ENCODE measurements around the gene MYT1. TPM values are rescaled to one million over a fixed set of nuclear protein-coding genes. Genes with fewer than 3 reads are reported as not detected.

MYT1 gene
- total RNA-seq, 3 donors from 2014 or later, result under 0.01 TPM; not detected in 2

DNA sequence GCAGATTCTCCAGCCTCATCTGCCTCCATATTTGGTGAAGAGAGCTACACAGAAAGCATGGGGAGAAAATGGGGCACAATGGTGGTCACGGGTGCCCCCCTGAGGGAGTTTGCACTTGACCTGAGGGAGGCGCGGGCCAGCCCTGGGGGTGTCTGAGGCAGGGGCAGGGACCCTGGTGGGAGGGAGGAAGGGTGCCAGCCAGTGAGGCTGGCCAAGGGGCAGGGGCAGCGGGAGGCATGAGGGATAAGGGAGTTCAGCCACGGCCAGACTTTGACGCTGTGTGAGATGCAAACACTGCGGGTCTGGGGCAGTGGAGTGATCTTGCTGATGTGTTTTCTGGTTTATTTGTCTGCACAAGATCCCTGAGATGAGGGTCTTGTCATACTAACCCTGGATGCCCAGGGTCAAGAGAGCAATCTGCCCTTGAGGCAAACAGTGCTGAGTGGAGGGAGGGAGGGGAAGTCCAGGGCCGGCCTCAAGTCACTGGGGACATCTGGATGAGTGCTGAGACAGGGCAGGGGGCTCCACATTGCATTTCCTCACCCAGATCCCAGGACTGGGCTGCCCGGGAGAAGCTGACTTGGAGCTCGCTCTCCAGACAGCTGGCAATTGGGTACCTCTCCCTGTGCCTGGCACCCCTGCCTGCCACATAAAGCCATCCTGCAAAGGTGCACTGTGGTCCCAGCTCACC is 82.5 kb downstream of the MYT1 start:
- Histone ChIP-seq H3K36me3 (no peaks in the 10 kb centered on the region), H3K9me3 (no peaks in the 10 kb centered on the region), H3K4me3 (no peak overlapping the region), H3K27me3 (peaks cover 0 to 12% of the 10 kb centered on the region in 2 donors), H3K4me1 (no peaks in the 10 kb centered on the region), H3K27ac (no peak overlapping the region)
- TF ChIP-seq POLR2A (IDR thresholded peaks at IDR 0.05), result no peak
- TF ChIP-seq, protein P1, sequence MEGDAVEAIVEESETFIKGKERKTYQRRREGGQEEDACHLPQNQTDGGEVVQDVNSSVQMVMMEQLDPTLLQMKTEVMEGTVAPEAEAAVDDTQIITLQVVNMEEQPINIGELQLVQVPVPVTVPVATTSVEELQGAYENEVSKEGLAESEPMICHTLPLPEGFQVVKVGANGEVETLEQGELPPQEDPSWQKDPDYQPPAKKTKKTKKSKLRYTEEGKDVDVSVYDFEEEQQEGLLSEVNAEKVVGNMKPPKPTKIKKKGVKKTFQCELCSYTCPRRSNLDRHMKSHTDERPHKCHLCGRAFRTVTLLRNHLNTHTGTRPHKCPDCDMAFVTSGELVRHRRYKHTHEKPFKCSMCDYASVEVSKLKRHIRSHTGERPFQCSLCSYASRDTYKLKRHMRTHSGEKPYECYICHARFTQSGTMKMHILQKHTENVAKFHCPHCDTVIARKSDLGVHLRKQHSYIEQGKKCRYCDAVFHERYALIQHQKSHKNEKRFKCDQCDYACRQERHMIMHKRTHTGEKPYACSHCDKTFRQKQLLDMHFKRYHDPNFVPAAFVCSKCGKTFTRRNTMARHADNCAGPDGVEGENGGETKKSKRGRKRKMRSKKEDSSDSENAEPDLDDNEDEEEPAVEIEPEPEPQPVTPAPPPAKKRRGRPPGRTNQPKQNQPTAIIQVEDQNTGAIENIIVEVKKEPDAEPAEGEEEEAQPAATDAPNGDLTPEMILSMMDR (IDR thresholded peaks at IDR 0.05), result no peak
- TF ChIP-seq POLR2AphosphoS5 (IDR thresholded peaks at IDR 0.05), result no peak
- peak in 1 of 2 donors; percentile 42 for DNase-seq (ENCODE audit: low spot score in 2 of 2)
- intact Hi-C loops (cut with DNase I; ENCODE audit: low total_unique reads), result no loop called here

DNA sequence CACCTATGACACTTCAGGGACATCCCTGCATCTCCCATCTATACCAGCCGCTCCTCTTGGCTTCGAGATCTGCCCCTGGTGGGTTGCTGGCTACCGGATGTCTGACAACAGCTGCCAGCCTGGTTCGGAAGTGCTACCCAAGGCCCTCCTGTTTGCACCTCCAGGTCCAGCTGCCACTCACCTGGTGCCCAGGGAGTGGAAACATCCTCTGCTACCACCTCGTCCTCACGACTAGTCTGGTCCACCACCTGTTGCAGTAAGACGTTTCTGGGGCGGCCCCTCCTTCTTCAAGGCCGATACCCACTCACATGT is 83.0 kb downstream of the MYT1 start:
- intact Hi-C loops (cut with DNase I; ENCODE audit: low total_unique reads), result no loop called here
- TF ChIP-seq, protein P1 (IDR thresholded peaks at IDR 0.05), result no peak
- TF ChIP-seq POLR2AphosphoS5 (IDR thresholded peaks at IDR 0.05) (no peak), POLR2A (IDR thresholded peaks at IDR 0.05) (no peak)
- peak in 1 of 2 donors; percentile 25 for DNase-seq (ENCODE audit: low spot score in 2 of 2)
- Histone ChIP-seq H3K9me3 (no peaks in the 10 kb centered on the region), H3K4me1 (no peaks in the 10 kb centered on the region), H3K27me3 (peaks cover 0 to 12% of the 10 kb centered on the region in 2 donors), H3K4me3 (no peak overlapping the region), H3K27ac (no peak overlapping the region), H3K36me3 (no peaks in the 10 kb centered on the region)

DNA sequence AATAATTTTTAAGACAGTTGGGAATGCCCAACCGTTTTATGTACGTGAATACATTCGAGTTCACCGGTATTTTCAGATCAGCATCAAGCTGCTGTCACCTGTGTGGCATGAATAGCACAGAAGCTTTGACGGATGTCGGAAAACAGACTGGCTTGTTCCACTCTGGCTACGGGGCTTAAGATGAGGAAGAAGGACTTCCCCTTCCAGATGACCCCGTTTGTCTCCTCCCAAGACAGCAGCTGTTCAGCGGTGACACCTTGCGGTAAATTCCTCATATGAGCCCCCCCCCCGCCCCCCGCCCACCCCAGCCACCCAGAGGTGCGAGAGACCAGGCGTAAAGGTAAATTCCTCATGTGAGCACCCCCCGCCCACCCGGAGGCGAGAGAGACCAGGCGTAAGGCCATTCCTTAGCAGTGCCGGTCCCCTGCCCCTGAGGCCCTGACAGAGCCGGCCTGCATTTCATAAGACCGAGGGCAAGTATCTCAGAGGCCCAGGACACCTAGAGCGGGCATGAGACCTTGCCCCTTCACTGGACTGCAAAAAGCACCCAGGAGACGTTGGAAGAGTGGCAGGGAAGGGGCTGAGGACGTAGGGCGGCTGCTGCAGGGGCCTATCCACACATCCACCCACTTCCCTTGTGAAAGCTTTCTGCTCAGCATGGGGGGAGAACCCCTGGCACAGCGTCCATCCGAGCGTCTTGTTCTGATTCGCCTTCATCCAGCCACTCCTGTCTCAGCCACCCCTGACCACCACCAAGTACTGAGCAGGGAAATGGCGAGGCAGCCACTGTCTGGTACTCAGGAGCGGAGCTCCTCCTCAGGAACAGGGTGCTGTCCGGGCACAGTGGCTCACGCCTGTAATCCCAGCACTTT is 84.0 kb downstream of the MYT1 start:
- Histone ChIP-seq H3K36me3 (no peaks in the 10 kb centered on the region), H3K27me3 (peaks cover 0 to 14% of the 10 kb centered on the region in 2 donors), H3K4me3 (no peak overlapping the region), H3K9me3 (no peaks in the 10 kb centered on the region), H3K27ac (no peak overlapping the region), H3K4me1 (no peaks in the 10 kb centered on the region)
- peak in 1 of 2 donors; percentile 35 for DNase-seq (ENCODE audit: low spot score in 2 of 2)
- TF ChIP-seq POLR2A (IDR thresholded peaks at IDR 0.05), result no peak
- TF ChIP-seq POLR2AphosphoS5 (IDR thresholded peaks at IDR 0.05), result no peak
- TF ChIP-seq, protein P1 (IDR thresholded peaks at IDR 0.05), result no peak
- intact Hi-C loops (cut with DNase I; ENCODE audit: low total_unique reads), result no loop called here

DNA sequence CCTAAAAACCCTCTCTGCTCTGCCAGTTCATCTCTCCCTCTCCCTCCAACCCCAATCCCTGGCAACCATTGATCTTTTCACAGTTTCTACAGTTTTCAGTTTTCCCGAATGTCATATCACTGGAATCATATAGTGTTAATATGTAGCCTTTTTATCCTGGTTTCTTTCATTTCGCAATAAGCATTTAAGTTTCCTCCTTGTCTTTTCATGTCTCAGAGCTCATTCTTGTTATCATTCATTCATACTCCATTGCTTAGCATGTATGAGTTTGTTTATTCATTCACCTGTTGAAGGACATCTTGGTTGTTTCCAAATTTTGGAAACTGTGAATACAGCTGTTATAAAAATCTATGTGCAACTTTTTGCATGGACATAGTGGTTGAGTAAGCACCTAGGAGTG is 85.8 kb downstream of the MYT1 start:
- Histone ChIP-seq H3K9me3 (no peaks in the 10 kb centered on the region), H3K27me3 (peaks cover 0 to 13% of the 10 kb centered on the region in 2 donors), H3K27ac (no peak overlapping the region), H3K4me3 (no peak overlapping the region), H3K36me3 (no peaks in the 10 kb centered on the region), H3K4me1 (no peaks in the 10 kb centered on the region)
- no peak for DNase-seq (ENCODE audit: low spot score in 2 of 2)
- TF ChIP-seq, protein P1 (IDR thresholded peaks at IDR 0.05), result no peak
- TF ChIP-seq POLR2A (IDR thresholded peaks at IDR 0.05) (no peak), POLR2AphosphoS5 (IDR thresholded peaks at IDR 0.05) (no peak)
- intact Hi-C loops (cut with DNase I; ENCODE audit: low total_unique reads), result no loop called here

DNA sequence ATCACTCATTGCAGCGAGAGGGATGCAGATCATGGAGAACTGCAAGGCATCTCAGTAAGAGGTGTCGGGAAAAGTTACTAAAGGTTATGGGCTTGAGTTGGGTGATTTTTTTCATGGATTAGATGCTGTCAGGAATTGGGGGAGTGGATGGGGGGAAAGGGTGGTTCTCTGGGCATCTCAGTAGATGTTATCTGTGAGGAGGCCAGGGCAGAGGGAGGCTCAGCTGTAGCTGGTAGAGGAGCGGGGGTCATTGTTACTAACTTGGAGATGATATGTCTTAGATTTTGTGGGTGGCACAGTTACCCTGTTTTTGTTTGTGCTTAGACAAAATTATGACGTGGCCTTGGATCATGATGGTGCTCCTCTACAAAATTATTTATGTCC is 88.7 kb downstream of the MYT1 start:
- no peak for DNase-seq (ENCODE audit: low spot score in 2 of 2)
- Histone ChIP-seq H3K36me3 (no peaks in the 10 kb centered on the region), H3K4me1 (peaks cover 0 to 10% of the 10 kb centered on the region in 2 donors), H3K27me3 (peaks cover 0 to 2% of the 10 kb centered on the region in 2 donors), H3K9me3 (no peaks in the 10 kb centered on the region), H3K4me3 (no peak overlapping the region), H3K27ac (no peak overlapping the region)
- intact Hi-C loops (cut with DNase I; ENCODE audit: low total_unique reads), result no loop called here
- TF ChIP-seq POLR2AphosphoS5 (IDR thresholded peaks at IDR 0.05), result no peak
- no peak for TF ChIP-seq POLR2A (IDR thresholded peaks at IDR 0.05)
- TF ChIP-seq, protein P1 (IDR thresholded peaks at IDR 0.05), result no peak

Measured in breast epithelium (tissue), 4 donors.